Fibroblast of lung (primary cell): Measurements from ENCODE around the gene ABLIM2.

Source experiments
- CTCF ChIP-seq, 2 donors: IDR thresholded peaks in 1 of 2; conservative IDR thresholded peaks in 1 of 2; 1 replicate in 1 of 2; 2 replicates in 1 of 2; pipeline ENCODE4 v1.5.1; 2011 to 2012; ENCODE audit warnings: low read length in 2 of 2, control low read depth in 1 of 2, inconsistent platforms in 1 of 2, low read depth in 1 of 2, mild to moderate bottlenecking in 1 of 2
- EZH2 ChIP-seq: IDR thresholded peaks from 2 replicates; pipeline ENCODE4 v1.5.1; 2012; ENCODE audit warnings: low read length, control low read depth, mild to moderate bottlenecking; ENCODE audit errors: missing control alignments

- TF ChIP-seq EZH2 = no peak
- no peak for TF ChIP-seq CTCF (conservative IDR thresholded peaks at IDR 0.05 in 1 of 2, IDR thresholded peaks at IDR 0.05 in 1 of 2; ENCODE audit: low read depth in 1 of 2, low read length in 2 of 2)
These were observed 1.1 kb downstream of the ABLIM2 start for GRCh38 chr4:8157496-8157895.
